GM19395 (cell line): ENCODE measurements around the gene HAVCR1.
"Not testable (repeated sequence)": the region's sequence is repeated elsewhere in the genome, so short reads cannot be mapped to it uniquely, and the experiment has no call there.

Experiments
- ATAC-seq: cut with Tn5 transposase; IDR thresholded peaks from one replicate; pipeline ENCODE4 v1.9.1; 2021; ENCODE audit warnings: mild to moderate bottlenecking, moderate library complexity; ENCODE audit not compliant: unreplicated experiment

HAVCR1 gene

GRCh38 chr5:157059093-157059539, at the start of gene HAVCR1:
Gene HAVCR1 (minus strand): TSS chr5:157059116. CDS start chr5:157057943, 1,173 bp downstream.
- ATAC-seq, result peak; percentile 82

GRCh38 chr5:157107508-157107907, 48.6 kb upstream of the HAVCR1 start:
- ATAC-seq, result no peak

GRCh38 chr5:157106630-157107461, 47.9 kb upstream of the HAVCR1 start:
- ATAC-seq, result no peak

GRCh38 chr5:157100140-157100679, 41.3 kb upstream of the HAVCR1 start:
- ATAC-seq, result no peak

GRCh38 chr5:157088342-157088990, 29.6 kb upstream of the HAVCR1 start:
- peak; percentile 81 for ATAC-seq

GRCh38 chr5:157086751-157087359, 27.9 kb upstream of the HAVCR1 start:
- ATAC-seq, result no peak

GRCh38 chr5:157085930-157086329, 27.0 kb upstream of the HAVCR1 start:
- no peak for ATAC-seq

GRCh38 chr5:157080286-157080685, 21.4 kb upstream of the HAVCR1 start:
- no peak for ATAC-seq

GRCh38 chr5:157076558-157076957, 17.6 kb upstream of the HAVCR1 start:
- ATAC-seq, result no peak

GRCh38 chr5:157072508-157072907, 13.6 kb upstream of the HAVCR1 start:
- ATAC-seq, result no peak

GRCh38 chr5:157069949-157070348, 11.0 kb upstream of the HAVCR1 start:
- no peak for ATAC-seq

- no peak for ATAC-seq
These were observed 9.9 kb upstream of the HAVCR1 start for GRCh38 chr5:157068785-157069184.

- ATAC-seq, result no peak
These were observed 9.4 kb upstream of the HAVCR1 start for GRCh38 chr5:157068339-157068738.

- no peak for ATAC-seq
These were observed 8.1 kb upstream of the HAVCR1 start for GRCh38 chr5:157067005-157067404.

- ATAC-seq, result no peak
These were observed 7.2 kb upstream of the HAVCR1 start for GRCh38 chr5:157066080-157066479.

GRCh38 chr5:157063776-157064430, 5.0 kb upstream of the HAVCR1 start:
- ATAC-seq, result no peak

GRCh38 chr5:157059891-157060290, 975 bp upstream of the HAVCR1 start:
- no peak for ATAC-seq

GRCh38 chr5:157057459-157058370, 1.2 kb downstream of the HAVCR1 start:
- ATAC-seq, result no peak

GRCh38 chr5:157056848-157057247, 2.1 kb downstream of the HAVCR1 start:
- not testable (repeated sequence) for ATAC-seq
